ENCODE measurements around the gene ZNF3.

The ZNF3 gene

GRCh38 chr7:100049441-100050291 lies 31.9 kb downstream of the ZNF3 start, which contains the start of gene ZSCAN21:
TSS of gene ZSCAN21 (plus strand) at chr7:100049774. CDS start at chr7:100057007, 7,233 bp downstream.
- DNase-seq = peak; percentile 19

GRCh38 chr7:100048680-100049079 lies 32.8 kb downstream of the ZNF3 start:
- DNase-seq = no peak

GRCh38 chr7:100044718-100045117 lies 36.8 kb downstream of the ZNF3 start:
- DNase-seq = no peak

GRCh38 chr7:100040575-100040974 lies 40.9 kb downstream of the ZNF3 start:
- no peak for DNase-seq

GRCh38 chr7:100038326-100038725 lies 43.2 kb downstream of the ZNF3 start:
- DNase-seq = no peak

GRCh38 chr7:100035876-100036275 lies 45.6 kb downstream of the ZNF3 start:
- no peak for DNase-seq

- no peak for DNase-seq
Observed at GRCh38 chr7:100034871-100035510, 46.5 kb downstream of the ZNF3 start.

GRCh38 chr7:100033526-100033925 lies 48.0 kb downstream of the ZNF3 start:
- no peak for DNase-seq

- no peak for DNase-seq
Observed at GRCh38 chr7:100029596-100029995, 51.9 kb downstream of the ZNF3 start.

GRCh38 chr7:100027197-100027596 lies 54.3 kb downstream of the ZNF3 start:
- no peak for DNase-seq

- no peak for DNase-seq
Observed at GRCh38 chr7:100024020-100024619, 57.4 kb downstream of the ZNF3 start.

GRCh38 chr7:100023526-100023925 lies 58.0 kb downstream of the ZNF3 start:
- DNase-seq = no peak

GRCh38 chr7:100022621-100023020 lies 58.9 kb downstream of the ZNF3 start:
- DNase-seq = no peak

- no peak for DNase-seq
Observed at GRCh38 chr7:100021297-100021696, 60.2 kb downstream of the ZNF3 start.

Data from NCI-H524 treated with DMSO at 0.1 percent for 48 hours (cell line).